Left ventricle myocardium superior (tissue), 1 donor: ENCODE measurements around the gene TP63. TPM values are rescaled to one million over a fixed set of nuclear protein-coding genes. Genes with fewer than 3 reads are reported as not detected.

Experiments
- ATAC-seq: fragments of 200-7000 bp; cut with Tn5 transposase; one replicate; pipeline ENCODE4 v1.9.1; 2020; ENCODE audit warnings: mild to moderate bottlenecking, moderate library complexity
- DNase-seq: peaks from one replicate; pipeline ENCODE4 v3.0.0-alpha.2; 2020
- intact Hi-C: fragments of 100-400 bp; cut with micrococcal nuclease; formaldehyde crosslinking; loops from one replicate; pipeline ENCODE4 v1.11.0; 2022
- total RNA-seq: library from RNA; stranded (reverse); fragmentation: NEBNext Ultra II Directional; extraction: Animal tissue kit (Norgen Biotek cat#: 25700); gene quantifications from one replicate; pipeline ENCODE4 v1.2.1, GENCODE V29; 2021
- donor health status: DM: no; HTN: yes; CAD: no; lungs with severe emphysema.

Gene TP63
- total RNA-seq, 1 donor from 2014 or later, result 0.20 TPM

- ATAC-seq (no peak), DNase-seq (no peak)
- intact Hi-C loops, result no loop called here
Measured at GRCh38 chr3:189674249-189674913, 43.2 kb downstream of the TP63 start.

- no peak for ATAC-seq
- DNase-seq, result no peak
- intact Hi-C loops, result no loop called here
Measured at GRCh38 chr3:189677667-189678066, 46.5 kb downstream of the TP63 start.

- ATAC-seq (no peak), DNase-seq (no peak)
- intact Hi-C loops, result no loop called here
Measured at GRCh38 chr3:189680723-189681122, 49.5 kb downstream of the TP63 start.

- no peak for DNase-seq
- intact Hi-C loops, result no loop called here
- no peak for ATAC-seq
Measured at GRCh38 chr3:189683546-189684255, 52.5 kb downstream of the TP63 start.

- intact Hi-C loops, result no loop called here
- ATAC-seq, result no peak
- DNase-seq, result no peak
Measured at GRCh38 chr3:189684317-189684716, 53.1 kb downstream of the TP63 start.

GRCh38 chr3:189685291-189685690 lies 54.1 kb downstream of the TP63 start:
- intact Hi-C loops, result no loop called here
- DNase-seq (no peak), ATAC-seq (no peak)

- DNase-seq (no peak), ATAC-seq (no peak)
- intact Hi-C loops, result no loop called here
Measured at GRCh38 chr3:189685860-189686259, 54.7 kb downstream of the TP63 start.

GRCh38 chr3:189687475-189687874 lies 56.3 kb downstream of the TP63 start:
- ATAC-seq (no peak), DNase-seq (no peak)
- intact Hi-C loops, result no loop called here

- ATAC-seq (no peak), DNase-seq (no peak)
- intact Hi-C loops, result no loop called here
Measured at GRCh38 chr3:189688262-189688661, 57.1 kb downstream of the TP63 start.

GRCh38 chr3:189689625-189690024 lies 58.4 kb downstream of the TP63 start:
- DNase-seq (no peak), ATAC-seq (no peak)
- intact Hi-C loops, result no loop called here

GRCh38 chr3:189690237-189690636 lies 59.0 kb downstream of the TP63 start:
- intact Hi-C loops, result no loop called here
- DNase-seq (no peak), ATAC-seq (no peak)

- ATAC-seq (no peak), DNase-seq (no peak)
- intact Hi-C loops, result no loop called here
Measured at GRCh38 chr3:189690672-189691071, 59.5 kb downstream of the TP63 start.

- no peak for ATAC-seq
- intact Hi-C loops, result no loop called here
Measured at GRCh38 chr3:189695400-189695799, 64.2 kb downstream of the TP63 start.

GRCh38 chr3:189698811-189699210 lies 67.6 kb downstream of the TP63 start:
- DNase-seq, result no peak
- ATAC-seq, result no peak
- intact Hi-C loops, result no loop called here

More at GRCh38 chr3:189695400-189695799, 64.2 kb downstream of the TP63 start:
- DNase-seq, result no peak

- intact Hi-C loops, result no loop called here
- ATAC-seq (no peak), DNase-seq (no peak)
Measured at GRCh38 chr3:189699885-189700284, 68.7 kb downstream of the TP63 start.

GRCh38 chr3:189702066-189702646 lies 71.0 kb downstream of the TP63 start:
- intact Hi-C loops, result no loop called here
- ATAC-seq (no peak), DNase-seq (no peak)

- DNase-seq (no peak), ATAC-seq (no peak)
- intact Hi-C loops, result no loop called here
Measured at GRCh38 chr3:189703865-189704264, 72.7 kb downstream of the TP63 start.

- intact Hi-C loops, result no loop called here
- no peak for DNase-seq
- ATAC-seq, result no peak
Measured at GRCh38 chr3:189708375-189708774, 77.2 kb downstream of the TP63 start.

- intact Hi-C loops, result no loop called here
- ATAC-seq (peak; percentile 97), DNase-seq (peak; percentile 24)
Measured at GRCh38 chr3:189710620-189711402, 79.6 kb downstream of the TP63 start.

- intact Hi-C loops, result no loop called here
- no peak for ATAC-seq
Measured at GRCh38 chr3:189712906-189713483, 81.8 kb downstream of the TP63 start.

More at GRCh38 chr3:189712906-189713483, 81.8 kb downstream of the TP63 start:
- no peak for DNase-seq
